ENCODE data around the gene ZNF548. TPM values are rescaled to one million over a fixed set of nuclear protein-coding genes. Genes with fewer than 3 reads are reported as not detected.

ZNF548 gene
- total RNA-seq, 4 donors from 2014 or later = 18.8 to 30.9 (median 25.7) TPM

DNA sequence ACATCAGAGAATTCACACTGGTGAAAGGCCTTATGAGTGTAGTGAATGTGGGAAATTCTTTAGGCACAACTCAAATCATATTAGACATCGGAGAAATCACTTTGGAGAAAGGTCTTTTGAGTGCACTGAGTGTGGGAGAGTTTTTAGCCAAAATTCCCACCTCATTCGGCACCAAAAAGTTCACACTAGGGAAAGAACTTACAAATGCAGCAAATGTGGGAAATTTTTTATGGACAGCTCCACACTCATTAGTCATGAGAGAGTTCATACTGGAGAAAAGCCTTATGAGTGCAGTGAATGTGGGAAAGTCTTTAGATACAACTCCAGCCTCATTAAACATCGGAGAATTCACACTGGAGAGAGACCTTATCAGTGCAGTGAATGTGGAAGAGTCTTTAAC lies 31.4 kb downstream of the ZNF548 start:
- Histone ChIP-seq H3K27ac (no peak overlapping the region), H3K9me3 (peaks cover 35% of the 10 kb centered on the region), H3K27me3 (no peaks in the 10 kb centered on the region), H3K4me1 (no peaks in the 10 kb centered on the region), H3K4me3 (no peak overlapping the region), H3K36me3 (peaks cover 62% of the 10 kb centered on the region)
- WGBS = 96% methylated on average over 3 of the region's 3 CpGs
- TF ChIP-seq POLR2AphosphoS5 (IDR thresholded peaks at IDR 0.05) (no peak), EP300 (IDR thresholded peaks at IDR 0.05) (no peak), POLR2A (IDR thresholded peaks at IDR 0.05) (no peak)
- TF ChIP-seq, protein P1, sequence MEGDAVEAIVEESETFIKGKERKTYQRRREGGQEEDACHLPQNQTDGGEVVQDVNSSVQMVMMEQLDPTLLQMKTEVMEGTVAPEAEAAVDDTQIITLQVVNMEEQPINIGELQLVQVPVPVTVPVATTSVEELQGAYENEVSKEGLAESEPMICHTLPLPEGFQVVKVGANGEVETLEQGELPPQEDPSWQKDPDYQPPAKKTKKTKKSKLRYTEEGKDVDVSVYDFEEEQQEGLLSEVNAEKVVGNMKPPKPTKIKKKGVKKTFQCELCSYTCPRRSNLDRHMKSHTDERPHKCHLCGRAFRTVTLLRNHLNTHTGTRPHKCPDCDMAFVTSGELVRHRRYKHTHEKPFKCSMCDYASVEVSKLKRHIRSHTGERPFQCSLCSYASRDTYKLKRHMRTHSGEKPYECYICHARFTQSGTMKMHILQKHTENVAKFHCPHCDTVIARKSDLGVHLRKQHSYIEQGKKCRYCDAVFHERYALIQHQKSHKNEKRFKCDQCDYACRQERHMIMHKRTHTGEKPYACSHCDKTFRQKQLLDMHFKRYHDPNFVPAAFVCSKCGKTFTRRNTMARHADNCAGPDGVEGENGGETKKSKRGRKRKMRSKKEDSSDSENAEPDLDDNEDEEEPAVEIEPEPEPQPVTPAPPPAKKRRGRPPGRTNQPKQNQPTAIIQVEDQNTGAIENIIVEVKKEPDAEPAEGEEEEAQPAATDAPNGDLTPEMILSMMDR (IDR thresholded peaks at IDR 0.05) = no peak
- no peak for DNase-seq (ENCODE audit: low spot score in 2 of 2)

DNA sequence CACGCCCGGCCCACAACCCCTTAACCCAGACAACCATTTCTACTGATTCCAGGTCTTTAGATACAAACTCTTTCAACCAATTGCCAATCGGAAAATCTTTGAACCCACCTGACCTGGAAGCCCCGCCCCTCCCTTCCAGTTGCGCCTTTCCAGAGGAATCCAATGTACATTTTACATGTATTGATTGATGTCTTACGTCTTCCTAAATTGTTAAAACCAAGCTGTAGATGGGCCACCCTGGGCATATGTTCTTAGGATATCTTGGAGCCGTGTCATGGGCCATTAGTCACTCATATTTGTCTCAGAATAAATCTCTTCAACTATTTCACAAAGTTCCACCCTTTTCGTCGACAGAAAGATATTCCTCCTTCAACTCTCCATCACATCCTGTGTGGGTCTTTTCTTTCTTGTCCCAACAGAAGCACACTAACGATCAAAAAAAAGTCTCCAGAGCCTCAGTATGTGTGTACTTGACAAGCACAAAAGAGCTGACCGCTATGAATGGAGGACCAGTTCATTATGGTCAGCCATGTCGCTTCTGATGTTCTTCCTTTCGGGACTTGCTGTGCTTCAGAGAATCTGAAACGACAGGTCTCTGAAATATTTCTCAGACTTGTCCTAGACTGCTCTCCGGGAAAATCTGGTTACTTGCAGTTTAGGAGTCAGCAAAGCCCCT lies 44.9 kb downstream of the ZNF548 start:
- peak overlapping the region; percentile 66 for H3K4me3 ChIP-seq
- H3K27me3 ChIP-seq = no peaks in the 10 kb centered on the region
- H3K36me3 ChIP-seq = peaks cover 8% of the 10 kb centered on the region
- TF ChIP-seq, protein P1 (IDR thresholded peaks at IDR 0.05) = no peak
- TF ChIP-seq POLR2A (IDR thresholded peaks at IDR 0.05) (no peak), POLR2AphosphoS5 (IDR thresholded peaks at IDR 0.05) (no peak), EP300 (IDR thresholded peaks at IDR 0.05) (no peak)
- no peak overlapping the region for H3K27ac ChIP-seq
- whole genome bisulfite sequencing = 24% methylated on average over 15 of the region's 15 CpGs
- peaks cover 17% of the 10 kb centered on the region for H3K4me1 ChIP-seq
- DNase-seq (ENCODE audit: low spot score in 2 of 2) = no peak
- H3K9me3 ChIP-seq = no peaks in the 10 kb centered on the region

DNA sequence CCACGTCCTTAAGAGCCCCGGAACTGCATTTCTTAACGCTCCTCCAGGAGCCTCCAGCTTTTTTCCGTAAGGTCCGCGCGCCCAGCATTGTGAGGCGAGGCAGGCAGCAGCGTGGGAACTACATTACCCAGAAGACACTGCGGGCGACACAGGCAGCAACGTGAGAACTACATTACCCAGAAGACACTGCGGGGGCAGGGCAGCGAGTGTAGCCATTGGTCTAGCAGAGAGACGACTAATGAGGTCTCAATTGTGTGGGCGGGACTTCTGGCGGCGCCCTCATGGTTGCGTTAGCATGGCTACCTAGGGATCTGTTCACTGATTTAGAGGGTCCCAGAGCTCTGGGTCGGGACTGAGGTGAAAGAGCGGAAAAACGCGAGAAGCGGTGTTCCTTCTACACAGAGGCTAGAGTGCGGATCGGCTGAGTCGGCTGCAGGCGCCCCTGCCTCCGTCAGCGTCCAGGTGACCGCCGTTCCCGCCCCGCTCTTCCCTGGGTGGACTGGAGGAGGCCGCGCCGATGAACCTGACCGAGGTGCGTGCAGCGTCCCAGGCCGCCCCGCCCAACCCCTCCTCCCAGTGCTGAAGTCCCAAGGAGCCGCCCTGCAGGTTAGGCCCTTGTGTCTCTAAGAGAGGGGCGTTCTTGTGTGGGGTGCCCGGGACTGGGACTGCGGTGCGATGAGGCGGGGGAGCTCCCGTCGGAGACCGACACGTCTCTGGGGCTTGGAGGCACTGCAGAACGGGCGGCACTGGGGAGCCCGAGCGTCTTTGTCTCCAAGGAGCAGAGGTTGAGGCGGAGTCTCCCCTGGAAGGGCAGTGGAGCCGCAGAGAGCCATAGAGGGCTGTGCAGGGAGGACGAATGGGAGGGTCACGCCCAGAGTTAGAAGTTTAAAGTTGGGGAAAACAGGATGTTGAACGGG lies 45.7 kb downstream of the ZNF548 start, which contains the start of gene ZNF749:
Gene ZNF749 (plus strand): TSS at position 264 of the 917 bp plus-strand sequence. CDS start 254 bp downstream, at position 518.
- WGBS = 0% methylated on average over 55 of the region's 61 CpGs
- Histone ChIP-seq H3K4me3 (peak within 1 kb of the TSS; percentile 66), H3K9me3 (no peaks in the 10 kb centered on the region), H3K27me3 (no peaks in the 10 kb centered on the region), H3K4me1 (peaks cover 17% of the 10 kb centered on the region), H3K36me3 (peaks cover 12% of the 10 kb centered on the region), H3K27ac (peak within 1 kb of the TSS; percentile 64)
- DNase-seq (ENCODE audit: low spot score in 2 of 2) = peak; percentile 98 to 99
- no peak for TF ChIP-seq POLR2A (IDR thresholded peaks at IDR 0.05)
- TF ChIP-seq EP300 (IDR thresholded peaks at IDR 0.05) = no peak
- TF ChIP-seq, protein P1 (IDR thresholded peaks at IDR 0.05) = no peak
- no peak for TF ChIP-seq POLR2AphosphoS5 (IDR thresholded peaks at IDR 0.05)

DNA sequence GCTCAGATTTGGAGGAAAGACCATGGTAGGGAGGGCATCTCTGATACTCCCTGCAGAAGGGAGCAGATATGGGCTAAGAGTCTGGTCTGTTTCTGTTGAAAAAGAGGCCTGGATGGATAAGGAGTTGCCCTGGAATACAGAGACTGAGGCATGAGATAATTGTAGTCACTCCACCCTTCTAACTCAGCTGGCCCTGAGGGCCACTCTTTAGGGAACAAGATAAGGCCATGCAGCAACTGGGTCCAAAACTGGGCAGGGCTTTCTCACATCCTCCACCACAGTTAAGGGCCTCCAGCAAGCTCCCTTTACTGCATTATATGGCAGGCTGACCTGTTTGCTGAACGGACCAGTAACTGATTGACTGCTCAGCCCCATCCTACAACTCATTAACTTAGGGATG lies 46.8 kb downstream of the ZNF548 start:
- TF ChIP-seq POLR2A (IDR thresholded peaks at IDR 0.05) = no peak
- no peak for TF ChIP-seq EP300 (IDR thresholded peaks at IDR 0.05)
- TF ChIP-seq POLR2AphosphoS5 (IDR thresholded peaks at IDR 0.05) = no peak
- peaks cover 17% of the 10 kb centered on the region for H3K4me1 ChIP-seq
- H3K9me3 ChIP-seq = no peaks in the 10 kb centered on the region
- H3K27me3 ChIP-seq = no peaks in the 10 kb centered on the region
- DNase-seq (ENCODE audit: low spot score in 2 of 2) = no peak
- H3K4me3 ChIP-seq = peak overlapping the region; percentile 66
- no peak overlapping the region for H3K27ac ChIP-seq
- peaks cover 12% of the 10 kb centered on the region for H3K36me3 ChIP-seq
- WGBS = 59% methylated on average over 1 of the region's 1 CpG

DNA sequence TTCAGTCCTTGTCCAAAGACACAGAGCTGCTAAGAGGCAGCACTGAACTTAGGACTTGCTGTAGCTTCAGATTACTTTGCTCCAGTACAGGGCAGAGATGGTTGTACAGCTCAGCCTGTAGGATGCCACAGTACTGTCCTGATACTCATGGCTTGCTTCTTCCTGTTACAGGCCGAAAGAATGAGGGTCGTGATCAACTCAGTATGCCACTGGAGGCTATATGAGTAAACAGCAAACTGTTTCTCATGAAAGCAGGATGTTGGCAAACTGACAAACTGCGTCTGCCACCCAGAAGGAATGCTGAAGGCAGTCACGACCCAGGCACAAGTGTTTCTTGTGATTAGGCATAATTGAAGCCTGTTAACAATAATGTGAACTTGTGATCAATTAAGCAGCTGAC lies 48.3 kb downstream of the ZNF548 start:
- WGBS = 56% methylated on average over 4 of the region's 4 CpGs
- H3K27me3 ChIP-seq = no peaks in the 10 kb centered on the region
- H3K4me1 ChIP-seq = peaks cover 17% of the 10 kb centered on the region
- TF ChIP-seq, protein P1 (IDR thresholded peaks at IDR 0.05) = no peak
- TF ChIP-seq EP300 (IDR thresholded peaks at IDR 0.05) = no peak
- no peak for TF ChIP-seq POLR2AphosphoS5 (IDR thresholded peaks at IDR 0.05)
- no peak overlapping the region for H3K27ac ChIP-seq
- H3K36me3 ChIP-seq = peaks cover 20% of the 10 kb centered on the region
- peaks cover 4% of the 10 kb centered on the region for H3K9me3 ChIP-seq
- no peak overlapping the region for H3K4me3 ChIP-seq
- DNase-seq (ENCODE audit: low spot score in 2 of 2) = no peak

Measured in suprapubic skin (tissue), 4 donors.